Epithelial cell of esophagus (primary cell): Measurements from ENCODE around the gene SPTBN4.
A peak's percentile ranks its signal among the peaks of the same experiment; 100 is the strongest.
"Not testable (repeated sequence)": the region's sequence is repeated elsewhere in the genome, so short reads cannot be mapped to it uniquely, and the experiment has no call there.

Source experiments
- DNase-seq: peaks from one replicate; pipeline ENCODE4 v3.0.0; 2010; ENCODE audit warnings: low read depth
- H3K4me3 ChIP-seq: 2 replicates; pipeline ENCODE4 v1.5.1; 2011; ENCODE audit warnings: mild to moderate bottlenecking, low read length, control low read depth
- TF ChIP-seq, protein P1 (sequence below): IDR thresholded peaks from 2 replicates; pipeline ENCODE4 v1.5.1; 2011; ENCODE audit warnings: low read depth, mild to moderate bottlenecking, low read length, control low read depth, inconsistent platforms; ENCODE audit not compliant: insufficient read depth; ENCODE audit errors: missing control alignments

The SPTBN4 gene

DNA sequence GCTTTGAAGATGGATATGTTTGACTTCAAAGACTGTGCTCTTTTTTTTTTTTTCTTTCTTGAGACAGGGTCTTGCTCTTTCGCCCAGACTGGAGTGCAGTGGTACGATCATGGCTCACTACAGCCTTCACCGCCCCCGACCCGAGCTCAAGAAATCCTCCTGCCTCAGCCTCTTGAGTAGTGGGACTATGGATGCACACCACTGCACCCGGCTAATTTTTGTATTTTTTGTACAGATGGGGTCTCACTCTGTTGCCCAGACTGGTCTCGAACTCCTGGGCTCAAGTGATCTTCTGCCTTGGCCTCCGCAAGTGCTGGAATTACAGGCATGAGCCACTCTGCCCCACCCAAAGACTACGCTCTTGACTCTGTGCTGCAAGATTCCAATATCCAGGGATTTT, 50.4 kb downstream of the SPTBN4 start:
- TF ChIP-seq, protein P1, sequence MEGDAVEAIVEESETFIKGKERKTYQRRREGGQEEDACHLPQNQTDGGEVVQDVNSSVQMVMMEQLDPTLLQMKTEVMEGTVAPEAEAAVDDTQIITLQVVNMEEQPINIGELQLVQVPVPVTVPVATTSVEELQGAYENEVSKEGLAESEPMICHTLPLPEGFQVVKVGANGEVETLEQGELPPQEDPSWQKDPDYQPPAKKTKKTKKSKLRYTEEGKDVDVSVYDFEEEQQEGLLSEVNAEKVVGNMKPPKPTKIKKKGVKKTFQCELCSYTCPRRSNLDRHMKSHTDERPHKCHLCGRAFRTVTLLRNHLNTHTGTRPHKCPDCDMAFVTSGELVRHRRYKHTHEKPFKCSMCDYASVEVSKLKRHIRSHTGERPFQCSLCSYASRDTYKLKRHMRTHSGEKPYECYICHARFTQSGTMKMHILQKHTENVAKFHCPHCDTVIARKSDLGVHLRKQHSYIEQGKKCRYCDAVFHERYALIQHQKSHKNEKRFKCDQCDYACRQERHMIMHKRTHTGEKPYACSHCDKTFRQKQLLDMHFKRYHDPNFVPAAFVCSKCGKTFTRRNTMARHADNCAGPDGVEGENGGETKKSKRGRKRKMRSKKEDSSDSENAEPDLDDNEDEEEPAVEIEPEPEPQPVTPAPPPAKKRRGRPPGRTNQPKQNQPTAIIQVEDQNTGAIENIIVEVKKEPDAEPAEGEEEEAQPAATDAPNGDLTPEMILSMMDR = no peak
- no peak overlapping the region for H3K4me3 ChIP-seq
- no peak for DNase-seq

DNA sequence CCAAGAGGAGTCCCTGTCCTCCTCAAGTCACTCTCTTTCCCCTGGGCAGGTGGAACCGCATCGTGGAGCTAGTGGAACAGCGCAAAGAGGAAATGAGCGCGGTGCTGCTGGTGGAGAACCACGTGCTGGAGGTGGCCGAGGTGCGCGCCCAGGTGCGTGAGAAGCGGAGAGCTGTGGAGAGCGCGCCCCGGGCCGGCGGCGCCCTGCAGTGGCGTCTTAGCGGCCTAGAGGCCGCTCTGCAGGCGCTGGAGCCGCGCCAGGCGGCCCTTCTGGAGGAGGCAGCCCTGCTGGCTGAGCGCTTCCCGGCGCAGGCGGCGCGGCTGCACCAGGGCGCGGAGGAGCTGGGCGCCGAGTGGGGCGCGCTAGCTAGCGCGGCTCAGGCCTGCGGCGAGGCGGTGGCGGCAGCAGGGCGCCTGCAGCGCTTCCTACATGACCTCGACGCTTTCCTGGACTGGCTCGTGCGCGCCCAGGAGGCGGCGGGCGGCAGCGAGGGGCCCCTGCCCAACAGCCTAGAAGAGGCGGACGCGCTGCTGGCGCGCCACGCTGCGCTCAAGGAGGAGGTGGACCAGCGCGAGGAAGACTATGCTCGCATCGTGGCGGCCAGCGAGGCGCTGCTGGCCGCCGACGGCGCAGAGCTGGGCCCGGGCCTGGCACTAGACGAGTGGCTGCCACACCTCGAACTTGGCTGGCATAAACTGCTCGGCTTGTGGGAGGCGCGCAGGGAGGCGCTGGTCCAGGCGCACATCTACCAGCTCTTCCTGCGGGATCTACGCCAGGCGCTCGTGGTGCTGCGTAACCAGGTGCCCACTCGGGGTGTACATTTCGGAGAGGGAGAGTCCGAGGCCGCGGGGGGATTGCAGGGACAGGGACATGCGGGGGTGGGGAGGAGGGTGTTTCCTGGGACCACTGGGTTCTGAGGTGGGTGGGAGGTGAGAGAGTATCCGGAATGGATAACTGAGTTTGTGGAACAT, 52.8 kb downstream of the SPTBN4 start:
- H3K4me3 ChIP-seq = no peak overlapping the region
- DNase-seq = peak; percentile 47
- TF ChIP-seq, protein P1 = no peak

DNA sequence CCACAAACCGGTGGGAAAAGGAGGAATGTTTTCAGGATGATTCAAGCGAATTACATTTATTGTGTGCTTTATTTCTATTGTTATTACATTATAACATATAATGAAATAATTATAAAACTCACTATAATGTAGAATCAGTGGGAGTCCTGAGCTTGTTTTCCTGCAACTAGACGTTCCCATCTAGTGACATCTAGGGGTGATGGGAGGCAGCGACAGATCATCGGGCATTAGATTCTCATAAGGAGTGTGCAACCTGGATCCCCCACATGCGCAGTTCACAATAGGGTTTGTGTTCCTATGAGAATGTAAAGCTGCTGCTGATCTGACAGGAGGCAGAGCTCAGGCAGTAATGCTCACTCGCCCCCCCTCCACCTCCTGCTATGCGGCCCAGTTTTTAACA, 54.5 kb downstream of the SPTBN4 start:
- TF ChIP-seq, protein P1 = peak; percentile 28
- DNase-seq = peak; percentile 30
- no peak overlapping the region for H3K4me3 ChIP-seq

DNA sequence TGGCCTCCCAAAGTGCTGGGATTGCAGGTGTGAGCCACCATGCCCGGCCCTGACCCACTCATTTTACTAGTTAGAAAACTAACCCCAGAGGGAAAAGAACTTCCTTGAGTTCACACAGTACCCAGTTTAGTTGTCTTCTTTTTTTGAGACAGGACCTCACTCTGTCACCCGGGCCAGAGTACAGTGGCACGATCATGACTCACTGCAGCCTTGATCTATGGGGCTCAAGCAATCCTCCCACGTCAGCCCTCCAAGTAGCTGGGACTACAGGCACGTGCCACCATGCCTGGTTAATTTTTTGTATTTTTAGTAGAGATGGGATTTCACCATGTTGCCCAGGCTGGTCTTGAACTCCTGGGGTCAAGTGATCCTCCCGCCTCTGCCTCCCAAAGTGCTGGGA, 55.1 kb downstream of the SPTBN4 start:
- not testable (repeated sequence) for DNase-seq

DNA sequence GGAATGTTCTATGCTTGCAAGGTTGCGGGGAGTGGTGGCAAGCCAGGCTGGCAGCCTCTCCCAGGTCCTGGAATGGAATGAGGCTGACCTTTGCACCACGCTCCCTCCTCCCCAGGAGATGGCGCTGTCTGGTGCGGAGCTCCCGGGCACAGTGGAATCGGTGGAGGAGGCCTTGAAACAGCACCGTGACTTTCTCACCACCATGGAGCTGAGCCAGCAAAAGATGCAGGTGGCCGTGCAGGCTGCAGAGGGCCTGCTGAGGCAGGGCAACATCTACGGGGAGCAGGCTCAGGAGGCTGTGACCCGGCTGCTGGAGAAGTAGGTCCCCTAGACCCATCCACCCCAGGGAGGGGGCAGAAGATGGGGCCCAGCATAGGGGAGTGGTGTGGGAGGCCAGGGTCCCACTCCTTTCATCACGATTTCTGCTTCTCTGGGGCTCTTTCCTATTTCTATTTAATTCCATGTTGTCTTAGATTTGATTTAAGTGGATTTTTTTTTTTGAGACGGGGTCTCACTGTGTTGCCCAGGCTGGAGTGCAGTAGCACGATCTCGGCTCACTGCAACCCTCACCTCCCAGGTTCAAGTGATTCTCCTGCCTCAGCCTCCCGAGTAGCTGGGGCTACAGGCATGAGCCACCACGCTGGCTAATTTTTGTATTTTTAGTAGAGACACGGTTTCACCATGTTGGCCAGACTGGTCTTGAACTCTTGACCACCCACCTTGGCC, 56.7 kb downstream of the SPTBN4 start:
- DNase-seq = peak; percentile 72
- TF ChIP-seq, protein P1 = peak; percentile 74
- no peak overlapping the region for H3K4me3 ChIP-seq

More for the DNA sequence above, 55.1 kb downstream of the SPTBN4 start:
- not testable (repeated sequence) for H3K4me3 ChIP-seq

DNA sequence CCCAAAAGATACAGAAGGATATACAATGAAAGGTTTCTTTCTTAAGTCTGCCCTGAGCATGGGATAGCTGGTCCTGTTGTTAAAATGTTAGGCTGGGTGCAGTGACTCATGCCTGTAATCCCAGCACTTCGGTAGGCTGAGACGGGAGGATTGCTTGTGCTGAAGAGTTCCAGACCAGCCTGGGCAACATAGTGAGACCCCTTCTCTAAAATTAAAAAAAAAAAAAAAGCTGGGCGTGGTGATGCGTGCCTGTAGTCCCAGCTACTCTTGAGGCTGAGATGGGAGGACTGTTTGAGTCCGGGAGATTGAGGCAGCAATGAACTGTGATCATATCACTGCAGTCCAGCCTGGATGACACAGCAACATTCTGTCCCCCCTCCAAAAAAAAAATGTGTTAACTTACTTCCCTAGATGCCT, 57.3 kb downstream of the SPTBN4 start:
- TF ChIP-seq, protein P1 = no peak
- no peak overlapping the region for H3K4me3 ChIP-seq
- peak; percentile 16 for DNase-seq

DNA sequence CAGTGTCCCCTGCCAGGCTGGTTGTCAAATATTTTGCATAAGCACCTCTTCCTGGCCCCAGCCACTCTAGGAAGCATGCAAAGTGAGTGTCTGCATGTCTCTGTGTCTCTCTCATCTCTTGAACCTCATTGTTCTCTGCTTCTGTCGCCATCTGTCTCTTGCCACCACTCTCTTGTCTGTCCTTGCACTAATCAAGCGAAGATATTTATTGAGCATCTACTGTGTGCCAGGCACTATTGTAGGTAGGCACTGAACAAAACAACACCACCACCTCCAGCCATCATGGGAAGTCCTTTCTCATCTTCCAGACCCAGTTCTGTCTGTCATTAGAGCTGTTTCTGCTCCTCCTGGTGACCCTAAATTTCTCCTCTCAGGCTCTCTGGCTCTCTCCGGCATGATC, 57.9 kb downstream of the SPTBN4 start:
- TF ChIP-seq, protein P1 = no peak
- H3K4me3 ChIP-seq = no peak overlapping the region
- no peak for DNase-seq
